GM12878 (cell line): ENCODE results near the gene DLX3. TPM values are rescaled to one million over a fixed set of nuclear protein-coding genes. Genes with fewer than 3 reads are reported as not detected.

Experiments
- ATAC-seq: fragments of 200-7000 bp; cut with Tn5 transposase; 3 replicates; pipeline ENCODE4 v1.9.1; 2020; ENCODE audit warnings: mild to moderate bottlenecking, moderate library complexity
- BruUV-seq: library from RNA; stranded (reverse); fragments of 400-500 nt; replicated peaks from 2 replicates; lab custom pipeline; 2021; lab: Mats Ljungman, UMichigan
- CTCF ChIA-PET: fragments of 300-600 bp; sonication (Branson Sonifier 250); formaldehyde crosslinking; extraction: SDS; loops from one replicate; lab custom pipeline; 2021; ENCODE audit warnings: inconsistent platforms; lab: Yijun Ruan, JAX
- POLR2A ChIA-PET: fragments of 350-600 bp; formaldehyde crosslinking; extraction: SDS; loops from one replicate; lab custom pipeline; 2021; ENCODE audit warnings: inconsistent platforms; lab: Charles Lee
- RAD21 ChIA-PET: fragments of 300-600 bp; sonication (Branson Sonifier 250); formaldehyde crosslinking; loops from one replicate; lab custom pipeline; 2023; ENCODE audit warnings: antibody characterized with exemption; ENCODE audit not compliant: unreplicated experiment; lab: Charles Lee
- SMC1A ChIA-PET: fragments of 300-600 bp; sonication (Branson Sonifier 250); formaldehyde crosslinking; loops from one replicate; lab custom pipeline; 2023; ENCODE audit not compliant: unreplicated experiment, uncharacterized antibody; lab: Charles Lee
- DNase-seq: peaks from one replicate; pipeline ENCODE4 v3.0.0-alpha.2; 2011; ENCODE audit warnings: low read depth, low spot score
- FAIRE-seq: peaks from 3 replicates; lab custom pipeline; 2011; peaks lifted over from hg19 to GRCh38; lab: Jason Lieb, UNC
- H2AFZ ChIP-seq: 2 replicates; pipeline ENCODE4 v1.6.0; 2011; ENCODE audit warnings: low read depth, low read length, control low read depth; ENCODE audit not compliant: control insufficient read depth
- H3K27ac ChIP-seq: 2 replicates; pipeline ENCODE4 v1.5.1; 2011; ENCODE audit warnings: control low read depth; ENCODE audit not compliant: control insufficient read depth, insufficient read depth
- H3K27me3 ChIP-seq, 2 experiments: replicated peaks in 1 of 2; 2 replicates each; pipeline versions ENCODE4 v1.6.0 to v1.6.1; 2011; ENCODE audit warnings: low read length in 1 of 2; ENCODE audit not compliant: control insufficient read depth in 2 of 2, insufficient read depth in 2 of 2
- H3K36me3 ChIP-seq, 2 experiments: 2 replicates each; pipeline ENCODE4 v1.5.1; 2011; ENCODE audit warnings: low read length in 1 of 2; ENCODE audit not compliant: control insufficient read depth in 2 of 2, insufficient read depth in 2 of 2
- H3K4me1 ChIP-seq: 2 replicates; pipeline ENCODE4 v1.6.1; 2011; ENCODE audit warnings: mild to moderate bottlenecking, low read length, moderate library complexity, mixed read lengths; ENCODE audit not compliant: control insufficient read depth, insufficient read depth
- H3K4me2 ChIP-seq: 2 replicates; pipeline ENCODE4 v1.6.0; 2011; ENCODE audit warnings: control low read depth; ENCODE audit not compliant: control insufficient read depth, insufficient read depth
- H3K4me3 ChIP-seq: fragments of 200-600 bp; sonication (generic); 2 replicates; pipeline ENCODE4 v1.5.1; 2016
- H3K79me2 ChIP-seq: 2 replicates; pipeline ENCODE4 v1.6.0; 2011; ENCODE audit warnings: low read length; ENCODE audit not compliant: control insufficient read depth, insufficient read depth
- H3K9ac ChIP-seq: 2 replicates; pipeline ENCODE4 v1.8.0; 2011; ENCODE audit warnings: low read length, control low read depth, mixed read lengths; ENCODE audit not compliant: control insufficient read depth, insufficient read depth
- H3K9me3 ChIP-seq: replicated peaks from 3 replicates; pipeline ENCODE4 v1.5.1; 2011; ENCODE audit warnings: mild to moderate bottlenecking, low read length; ENCODE audit not compliant: control insufficient read depth, insufficient read depth
- H4K20me1 ChIP-seq: 2 replicates; pipeline ENCODE4 v1.6.0; 2011; ENCODE audit not compliant: control insufficient read depth, insufficient read depth
- CBFB ChIP-seq: IDR thresholded peaks from 2 replicates; pipeline ENCODE4 v1.6.1; 2016; ENCODE audit warnings: antibody characterized with exemption, low read depth
- CHD1 ChIP-seq: IDR thresholded peaks from 2 replicates; pipeline ENCODE4 v1.6.1; 2012; ENCODE audit warnings: low read depth, low read length, improper control_type of control experiment
- FOS ChIP-seq: IDR thresholded peaks from 3 replicates; pipeline ENCODE4 v1.6.1; 2011; ENCODE audit warnings: borderline replicate concordance; ENCODE audit not compliant: insufficient read length; ENCODE audit errors: extremely low read depth
- HDGF ChIP-seq: fragments of 450-650 bp; IDR thresholded peaks from 2 replicates; pipeline ENCODE4 v1.6.1; 2016; ENCODE audit warnings: antibody characterized with exemption
- MAX ChIP-seq: IDR thresholded peaks from 2 replicates; pipeline ENCODE4 v1.6.1; 2012; ENCODE audit warnings: low read depth, low read length, improper control_type of control experiment
- MTA3 ChIP-seq: IDR thresholded peaks from 2 replicates; pipeline ENCODE4 v1.6.1; 2012; ENCODE audit warnings: low read length, inconsistent platforms, borderline replicate concordance
- NR2C1 ChIP-seq: fragments of 450-650 bp; IDR thresholded peaks from 2 replicates; pipeline ENCODE4 v1.6.1; 2017; ENCODE audit warnings: antibody characterized with exemption, mild to moderate bottlenecking, moderate library complexity
- PAX8 ChIP-seq: fragments of 450-650 bp; IDR thresholded peaks from 2 replicates; pipeline ENCODE4 v1.6.1; 2017; ENCODE audit warnings: mild to moderate bottlenecking, moderate library complexity
- SPI1 ChIP-seq: IDR thresholded peaks from 2 replicates; pipeline ENCODE4 v1.6.1; 2011; ENCODE audit warnings: low read depth, mild to moderate bottlenecking, low read length, moderate library complexity, borderline replicate concordance; ENCODE audit not compliant: insufficient read depth
- STAT3 ChIP-seq: IDR thresholded peaks from 2 replicates; pipeline ENCODE4 v1.6.1; 2011; ENCODE audit warnings: low read depth, low read length, improper control_type of control experiment
- WGBS: methylation state at CpG from one replicate; pipeline ENCODE4 v1.1.6; 2016; ENCODE audit warnings: low lambda C conversion rate; ENCODE audit not compliant: insufficient replicate concordance, insufficient coverage; ENCODE audit errors: missing lambda C conversion rate; 5-methylcytosine and 5-hydroxymethylcytosine counted together
- in situ Hi-C: fragments of 300-500 bp; cut with MboI; formaldehyde crosslinking; loops from 9 replicates; pipeline ENCODE4 v1.14.3; 2018; ENCODE audit warnings: mixed read lengths
- intact Hi-C: fragments of 100-400 bp; cut with micrococcal nuclease; formaldehyde crosslinking; loops from one replicate; pipeline ENCODE4 v1.14.2; 2022; ENCODE audit not compliant: unreplicated experiment
- polyA plus RNA-seq, 11 experiments: library from polyadenylated mRNA; depleted of rRNA in 4 of 11; unstranded in 6 of 11; stranded (reverse) in 5 of 11; fragments of >200 nt; fragmentation: Nextera tagmentation in 4 of 11; fragmentation: Illumina TruSeq in 1 of 11; extraction: Ambion mirVana in 4 of 11; extraction: Trizol in 1 of 11; gene quantifications; 1 replicate in 1 of 11; 2 replicates in 10 of 11; pipeline versions ENCODE4 v1.2.1 to v1.2.3, GENCODE V29; 2011 to 2016; ENCODE audit warnings: inconsistent platforms in 2 of 11, missing spikeins in 2 of 11, low read depth in 1 of 11
- total RNA-seq, 4 experiments: library from RNA; depleted of rRNA in 3 of 4; stranded (reverse); fragments of >200 nt in 3 of 4; fragmentation: Illumina TruSeq in 1 of 4; extraction: Trizol in 1 of 4; gene quantifications; 2 replicates each; pipeline versions ENCODE4 v1.2.1 to v1.2.3, GENCODE V29; 2013 to 2021
- TF ChIP-seq, protein P1 (sequence below): IDR thresholded peaks from 2 replicates; pipeline ENCODE4 v1.6.1; 2011; ENCODE audit warnings: borderline replicate concordance, low read depth, mild to moderate bottlenecking, moderate library complexity, low read length; ENCODE audit not compliant: insufficient read depth, poor library complexity, severe bottlenecking

DLX3 gene
- total and polyA plus RNA-seq, 10 of the 15 experiments (the other 5 are each of a cell fraction or from before 2014, with no cell fraction given): not detected

GRCh38 chr17:49966767-49967166 is 28.3 kb downstream of the DLX3 start:
- WGBS: 11% methylated on average over 3 of the region's 3 CpGs
- no peak for ATAC-seq
- Histone ChIP-seq H3K4me3 (no peak overlapping the region), H3K9me3 (no peaks in the 10 kb centered on the region), H3K4me2 (no peak overlapping the region), H3K79me2 (no peaks in the 10 kb centered on the region), H3K36me3 (no peaks in the 10 kb centered on the region), H3K27me3 (peaks cover 20 to 28% of the 10 kb centered on the region in 2 experiments), H3K9ac (no peak overlapping the region), H4K20me1 (no peaks in the 10 kb centered on the region), H2AFZ (no peak overlapping the region), H3K27ac (no peak overlapping the region), H3K4me1 (no peaks in the 10 kb centered on the region; the same call in 1 of the 2 replicates)
- in situ Hi-C loops: no loop called here
- SMC1A ChIA-PET: no interaction called here
- FAIRE-seq: no peak
- TF ChIP-seq MTA3: no peak
- TF ChIP-seq MAX: no peak
- TF ChIP-seq CBFB: no peak
- no peak for TF ChIP-seq NR2C1
- TF ChIP-seq, protein P1, sequence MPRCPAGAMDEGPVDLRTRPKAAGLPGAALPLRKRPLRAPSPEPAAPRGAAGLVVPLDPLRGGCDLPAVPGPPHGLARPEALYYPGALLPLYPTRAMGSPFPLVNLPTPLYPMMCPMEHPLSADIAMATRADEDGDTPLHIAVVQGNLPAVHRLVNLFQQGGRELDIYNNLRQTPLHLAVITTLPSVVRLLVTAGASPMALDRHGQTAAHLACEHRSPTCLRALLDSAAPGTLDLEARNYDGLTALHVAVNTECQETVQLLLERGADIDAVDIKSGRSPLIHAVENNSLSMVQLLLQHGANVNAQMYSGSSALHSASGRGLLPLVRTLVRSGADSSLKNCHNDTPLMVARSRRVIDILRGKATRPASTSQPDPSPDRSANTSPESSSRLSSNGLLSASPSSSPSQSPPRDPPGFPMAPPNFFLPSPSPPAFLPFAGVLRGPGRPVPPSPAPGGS: no peak
- no peak for TF ChIP-seq FOS
- TF ChIP-seq PAX8: no peak
- no peak for TF ChIP-seq SPI1
- TF ChIP-seq CHD1: no peak
- no peak for TF ChIP-seq HDGF
- TF ChIP-seq STAT3: no peak
- intact Hi-C loops: no loop called here
- CTCF ChIA-PET: interaction anchor here (0.9 to 2.3 kb wide), 3 partner anchors 23 to 121 kb away, joined by 3 to 13 read pairs (median 3); no protein-coding TSS in a partner anchor
- BruUV-seq: no TSS peak
- POLR2A ChIA-PET: interaction anchor here (0.6 kb wide), 1 partner anchor 252 kb away, joined by 4 read pairs; no protein-coding TSS in a partner anchor
- RAD21 ChIA-PET: no interaction called here
- DNase-seq: no peak
